HG02970 (cell line): Measurements from ENCODE around the gene KBTBD13.

ENCODE experiments used
- ATAC-seq: cut with Tn5 transposase; IDR thresholded peaks from one replicate; pipeline ENCODE4 v1.9.1; 2021; ENCODE audit warnings: mild to moderate bottlenecking, moderate library complexity, moderate number of reproducible peaks; ENCODE audit not compliant: unreplicated experiment, low FRiP score

KBTBD13 gene

DNA sequence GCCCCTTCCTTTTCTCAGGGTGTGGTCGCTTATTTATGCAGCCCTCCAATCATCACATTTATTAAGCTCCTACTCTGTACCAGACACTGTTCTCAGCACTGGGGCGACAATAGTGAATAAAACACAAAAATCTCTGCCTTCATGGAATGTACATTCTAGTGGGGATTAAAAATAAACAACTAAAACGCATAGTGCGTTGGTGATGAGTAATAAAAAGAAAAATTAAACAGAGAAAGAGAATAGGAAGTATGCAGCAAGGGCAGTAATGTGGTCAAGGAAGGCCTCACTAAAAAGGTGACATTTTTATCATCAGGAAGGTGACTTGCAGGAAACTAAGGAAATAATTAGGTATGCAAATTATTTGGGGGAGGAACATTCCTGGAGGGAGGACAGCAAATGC, 26.3 kb upstream of the KBTBD13 start:
- no peak for ATAC-seq

DNA sequence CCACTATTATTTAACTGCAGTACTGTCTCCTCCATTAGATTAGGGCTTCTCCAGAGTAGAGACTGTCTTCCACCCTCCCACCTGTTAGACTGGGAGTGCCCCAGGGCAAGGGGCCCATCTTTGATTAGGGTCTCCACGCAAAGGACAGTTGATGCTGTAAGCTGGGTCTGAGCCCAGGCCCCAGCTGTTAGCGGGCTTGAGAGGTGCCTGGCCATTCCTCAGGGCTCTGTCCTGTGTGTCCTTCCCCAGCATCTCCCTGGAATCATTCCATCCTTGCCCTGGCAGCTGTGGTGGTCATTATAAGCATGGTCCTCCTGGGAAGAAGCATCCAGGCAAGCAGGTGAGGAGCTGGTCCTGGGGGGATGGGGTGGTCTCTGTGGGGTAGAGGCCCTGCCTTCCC, 25.3 kb upstream of the KBTBD13 start:
- ATAC-seq = no peak

DNA sequence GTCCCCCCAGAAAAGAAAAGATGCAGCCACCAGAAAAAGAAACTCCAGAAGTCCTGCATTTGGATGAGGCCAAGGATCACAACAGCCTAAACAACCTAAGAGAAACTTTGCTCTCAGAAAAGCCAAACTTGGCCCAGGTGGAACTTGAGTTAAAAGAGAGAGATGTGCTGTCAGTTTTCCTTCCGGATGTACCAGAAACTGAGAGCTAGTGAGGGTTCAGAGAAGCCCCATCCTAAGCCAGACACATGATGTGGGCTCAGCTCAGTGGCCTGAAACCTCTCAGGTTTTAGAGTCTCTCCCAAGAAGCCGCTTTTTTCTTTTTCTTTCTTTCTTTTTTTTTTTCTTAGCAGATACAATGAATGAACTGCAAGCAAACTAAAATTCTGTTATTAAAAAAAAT, 23.6 kb upstream of the KBTBD13 start:
- no peak for ATAC-seq

DNA sequence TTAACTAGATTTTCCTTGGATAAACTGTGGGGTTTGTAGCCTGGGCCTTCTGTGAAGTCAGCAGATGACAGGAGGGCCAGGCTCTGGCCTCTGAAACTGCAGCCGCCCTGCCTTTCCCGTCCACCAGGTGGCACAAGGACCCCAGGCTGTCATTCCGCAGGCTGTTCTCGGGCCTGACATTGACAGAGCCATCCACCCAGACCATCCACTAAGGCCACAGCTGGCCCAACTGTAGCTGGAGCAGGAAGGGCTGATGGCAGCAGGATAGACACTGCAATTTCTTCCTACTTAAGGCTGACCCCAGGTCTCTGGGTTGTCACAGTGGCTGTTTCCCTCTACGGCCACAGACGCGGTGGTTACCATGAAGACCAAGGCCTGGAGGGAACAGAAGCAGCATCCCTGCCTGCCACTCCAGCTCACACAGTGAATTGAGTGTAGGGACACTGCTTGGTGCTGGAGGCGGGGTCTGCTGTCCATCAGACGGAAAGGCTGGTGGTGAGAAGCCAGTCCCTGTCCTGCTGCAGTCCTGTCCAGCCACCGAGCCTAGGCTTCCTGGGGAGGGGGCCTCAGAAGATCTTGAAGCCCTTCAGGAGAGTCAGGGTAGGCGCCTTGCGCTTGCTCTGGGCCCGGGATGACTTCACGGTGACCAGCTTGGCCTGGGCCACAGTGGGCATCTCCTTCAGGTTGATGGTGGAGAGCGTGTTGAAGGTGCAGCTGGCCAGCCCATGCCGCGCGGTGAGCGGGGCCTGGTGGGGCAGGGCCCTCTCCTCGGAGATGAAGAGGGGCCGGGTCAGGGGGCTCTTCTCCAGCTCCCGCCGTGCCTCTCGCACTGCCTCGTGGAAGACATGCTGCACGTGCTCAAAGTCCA, 22.0 kb upstream of the KBTBD13 start:
- no peak for ATAC-seq

DNA sequence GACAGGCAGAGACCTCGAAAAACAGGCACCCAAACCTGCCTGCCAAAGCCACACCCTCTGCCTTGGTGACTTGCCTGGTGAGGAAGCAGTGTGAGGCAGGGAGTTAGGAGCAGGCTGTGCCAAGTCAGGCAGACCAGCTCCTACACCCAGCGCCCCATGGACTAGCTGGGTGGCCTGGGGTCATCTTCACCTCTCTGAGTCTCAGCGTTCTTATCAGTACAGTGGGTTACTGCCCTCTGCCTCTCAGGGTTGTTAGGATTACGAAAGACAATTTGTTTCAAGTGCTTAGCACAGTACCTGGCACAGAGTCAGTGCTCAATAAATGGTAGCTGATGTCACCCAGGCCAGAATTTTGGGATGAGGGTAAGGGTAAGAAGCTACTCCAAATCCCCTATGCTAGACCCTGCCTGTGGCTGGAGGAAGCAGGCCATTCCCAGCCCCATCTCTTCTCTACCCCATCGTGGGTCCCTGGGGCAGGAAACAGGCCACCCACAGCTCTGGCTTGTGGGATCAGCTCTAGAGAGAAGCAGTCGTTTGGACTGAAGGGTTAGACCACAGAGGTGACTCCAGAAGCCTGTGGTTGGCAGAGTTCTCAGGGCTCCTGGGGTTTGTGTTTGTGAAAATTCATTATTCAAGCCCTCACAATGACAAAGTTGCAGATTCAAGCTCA, 21.2 kb upstream of the KBTBD13 start:
- ATAC-seq = no peak

DNA sequence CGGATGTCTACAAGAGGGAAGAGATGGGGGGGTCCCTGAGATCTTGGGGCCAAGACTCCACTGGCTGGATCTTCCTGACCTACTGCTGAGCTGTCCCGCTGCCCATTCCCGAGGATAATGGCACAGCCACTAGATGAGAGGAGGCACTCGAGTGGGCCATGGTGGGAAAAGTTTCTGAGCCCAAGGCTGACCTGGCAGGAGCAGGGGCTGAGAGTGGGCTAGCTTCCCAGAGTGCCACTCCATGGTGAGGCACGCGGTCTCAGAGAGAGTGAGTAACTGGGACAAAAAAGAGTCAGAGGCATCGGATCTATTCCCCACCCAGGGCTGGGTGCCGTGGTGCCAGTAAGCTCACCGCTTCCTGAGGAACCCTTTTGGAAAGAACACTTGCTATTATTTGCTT, 20.4 kb upstream of the KBTBD13 start:
- ATAC-seq = no peak

DNA sequence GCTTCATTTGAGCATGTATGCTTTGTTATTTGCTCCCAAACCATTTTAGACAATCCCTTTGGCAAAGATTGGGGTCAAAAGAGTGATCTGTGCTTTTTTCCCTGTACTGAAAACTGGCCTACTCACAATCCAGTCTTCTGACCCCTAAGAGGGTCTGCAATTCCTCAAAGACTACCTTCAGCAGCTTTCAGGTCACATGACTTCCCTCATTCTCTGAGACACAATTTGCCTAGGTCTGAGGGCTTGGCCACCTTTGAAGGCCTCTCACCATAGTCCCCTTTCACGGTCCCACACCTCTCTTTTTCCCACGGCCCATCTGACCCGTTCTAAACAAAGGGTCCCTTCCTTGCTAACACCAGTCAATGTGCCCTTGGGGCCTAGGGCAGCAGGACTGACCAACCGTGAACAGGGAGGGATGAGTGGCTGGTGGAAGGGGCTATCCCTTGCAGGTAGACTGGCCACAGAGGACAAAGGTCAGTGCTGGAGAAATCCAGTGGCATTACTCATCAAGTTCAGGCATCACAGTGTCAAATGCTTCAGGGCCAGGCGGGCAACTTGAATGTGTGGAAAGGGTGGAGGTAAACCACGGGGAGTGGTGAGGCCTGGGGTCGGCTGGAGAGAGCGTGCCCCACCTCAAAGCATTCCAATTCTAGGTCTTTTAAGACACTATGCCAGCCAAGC, 19.5 kb upstream of the KBTBD13 start:
- ATAC-seq = no peak

DNA sequence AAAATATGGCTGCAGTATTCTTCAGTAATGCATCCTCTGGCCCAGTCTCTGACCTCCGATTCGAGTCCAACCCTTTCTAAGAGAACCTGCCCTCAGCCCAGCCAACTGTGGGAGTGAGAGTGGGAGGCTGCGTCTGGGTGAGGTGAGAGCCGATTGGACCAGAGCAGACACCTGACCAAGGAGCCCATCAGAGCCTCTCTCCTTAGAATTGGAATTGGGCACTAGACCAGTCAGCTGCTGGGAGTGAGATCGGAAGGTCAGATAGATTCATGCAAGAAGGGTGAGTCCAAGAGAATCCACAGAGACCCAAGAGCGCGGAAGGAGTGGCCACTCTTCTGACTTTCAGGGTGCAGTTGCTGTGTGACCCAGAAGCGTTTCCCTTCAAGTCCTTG, 19.0 kb upstream of the KBTBD13 start:
- ATAC-seq = no peak

DNA sequence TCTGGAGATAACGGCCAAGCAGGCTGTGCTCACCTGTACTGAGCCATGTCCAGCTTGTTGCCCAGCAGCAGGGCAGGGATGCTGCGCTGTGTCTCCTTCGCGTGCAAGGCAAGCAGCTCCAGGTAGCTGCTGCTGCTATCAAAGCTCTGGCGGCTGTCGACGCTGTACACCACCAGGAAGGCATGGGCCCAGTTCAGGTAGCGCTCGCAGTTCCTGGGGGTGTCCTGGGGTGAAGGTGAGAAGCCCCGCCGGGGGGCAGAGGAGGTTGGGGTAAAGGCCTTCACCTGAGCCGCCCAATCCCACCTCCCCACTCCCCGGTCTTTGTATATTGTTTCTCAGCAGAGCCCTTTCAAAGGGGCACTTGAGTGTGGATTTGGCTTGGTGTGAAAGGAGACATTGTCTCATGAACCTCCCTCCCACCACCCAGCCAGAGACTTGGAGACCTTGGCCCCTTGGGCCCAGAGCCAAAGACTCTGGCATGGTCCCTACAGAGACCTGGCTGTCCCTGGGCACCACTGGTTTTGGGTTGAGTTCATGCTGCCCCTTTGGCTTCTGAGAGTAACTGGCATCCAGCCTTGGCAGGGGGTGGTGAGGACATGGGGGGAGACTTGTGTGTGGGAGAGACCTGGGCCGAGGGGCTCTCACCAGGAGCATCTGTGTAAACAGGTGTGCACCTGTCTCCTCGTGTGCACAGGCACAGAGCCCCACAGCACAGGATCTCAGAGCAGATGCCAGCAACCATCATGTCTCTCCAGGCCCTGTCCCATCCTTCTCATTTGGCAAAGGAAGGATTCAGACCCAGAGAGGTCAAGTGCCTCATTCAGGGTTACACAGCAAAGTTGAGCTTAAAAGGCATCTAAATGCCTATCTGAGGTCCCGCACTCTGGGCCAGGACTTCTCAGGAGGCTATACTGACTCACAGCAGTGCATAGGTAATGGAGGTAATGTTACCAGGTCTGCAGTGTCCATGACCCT, 17.9 kb upstream of the KBTBD13 start:
- ATAC-seq = no peak

DNA sequence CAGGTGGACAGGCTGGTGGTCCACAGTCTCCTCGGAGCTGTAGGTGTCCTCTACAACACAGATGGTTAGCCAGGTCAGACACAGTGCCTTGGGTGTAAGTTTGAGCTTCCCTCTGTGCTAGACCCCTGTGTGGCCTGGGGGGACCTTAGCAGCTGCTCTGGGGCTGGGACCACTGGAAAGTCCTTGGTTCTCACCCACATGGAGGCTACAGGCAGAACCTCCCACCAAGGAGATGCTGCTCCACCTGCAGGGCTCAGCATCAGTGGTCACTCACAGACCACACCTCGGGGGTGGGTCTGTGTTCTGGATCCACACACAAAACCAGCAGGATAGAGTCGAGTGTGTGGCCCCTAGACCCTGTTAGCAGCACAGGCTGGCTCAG, 17.2 kb upstream of the KBTBD13 start:
- no peak for ATAC-seq

DNA sequence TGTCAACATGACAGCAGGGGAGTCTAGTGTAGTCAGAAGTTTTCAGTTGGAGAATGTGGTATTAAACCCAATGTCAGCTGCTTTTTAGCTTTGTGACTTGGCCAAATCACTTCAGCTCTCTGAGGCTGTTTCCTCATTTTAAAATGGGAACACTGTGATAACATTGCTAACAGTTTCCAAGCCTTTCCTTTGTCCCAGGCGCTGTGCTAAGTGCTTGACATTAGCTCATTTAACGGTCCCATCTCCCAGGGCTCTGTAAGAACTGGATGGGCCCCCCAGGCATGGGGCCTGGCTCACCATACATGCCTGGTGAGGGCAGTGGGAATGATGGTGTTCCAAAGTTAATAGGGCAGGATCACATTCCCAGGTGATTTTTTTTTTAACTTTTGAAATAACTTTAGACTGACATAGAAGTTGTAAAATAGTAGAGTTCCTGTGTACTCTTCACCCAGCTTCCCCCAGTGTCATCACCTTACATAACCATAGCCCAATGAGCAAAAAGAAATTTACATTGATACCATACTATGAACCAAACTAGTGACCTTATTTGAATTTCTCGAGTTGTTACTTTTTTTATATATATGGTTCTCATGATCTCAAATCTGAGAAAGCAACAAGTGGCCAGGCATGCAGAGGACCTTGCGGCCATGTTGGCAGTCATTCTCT, 16.5 kb upstream of the KBTBD13 start:
- no peak for ATAC-seq

DNA sequence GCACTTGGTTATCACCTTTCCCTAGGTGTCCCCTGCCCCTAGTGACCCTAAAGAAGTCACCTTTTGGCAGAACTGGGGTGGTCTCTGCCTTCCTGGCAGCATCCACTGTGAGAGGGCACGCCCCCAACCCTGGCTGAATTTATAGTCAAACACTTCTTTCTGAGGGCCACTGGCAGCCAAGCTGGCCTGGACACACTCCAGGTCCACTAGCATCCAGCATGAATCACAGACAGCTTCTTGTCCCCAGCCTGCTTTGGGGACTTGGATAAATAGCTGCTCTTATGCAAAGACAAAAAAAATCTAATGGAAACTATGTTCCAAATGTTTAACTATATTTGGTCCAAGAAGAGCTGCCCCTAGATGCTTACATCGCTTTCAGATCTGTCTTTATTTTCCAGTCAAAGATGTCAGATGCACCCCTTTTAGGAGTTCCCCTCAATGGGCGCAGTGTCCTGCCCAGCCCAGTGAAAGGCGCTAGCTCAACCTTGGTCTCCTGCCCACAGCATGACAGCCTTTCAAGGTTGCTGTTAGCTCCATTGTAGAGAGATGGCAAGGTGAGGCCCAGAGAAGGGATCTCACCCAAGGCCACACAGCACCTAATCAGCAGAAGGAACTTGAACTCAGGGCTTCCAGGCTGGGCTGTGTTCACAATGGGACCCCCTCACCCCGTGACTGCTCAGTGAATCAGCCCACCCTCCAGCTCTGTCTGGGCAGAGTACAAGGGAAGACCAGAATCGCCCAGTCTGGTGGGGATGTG, 15.7 kb upstream of the KBTBD13 start:
- no peak for ATAC-seq

DNA sequence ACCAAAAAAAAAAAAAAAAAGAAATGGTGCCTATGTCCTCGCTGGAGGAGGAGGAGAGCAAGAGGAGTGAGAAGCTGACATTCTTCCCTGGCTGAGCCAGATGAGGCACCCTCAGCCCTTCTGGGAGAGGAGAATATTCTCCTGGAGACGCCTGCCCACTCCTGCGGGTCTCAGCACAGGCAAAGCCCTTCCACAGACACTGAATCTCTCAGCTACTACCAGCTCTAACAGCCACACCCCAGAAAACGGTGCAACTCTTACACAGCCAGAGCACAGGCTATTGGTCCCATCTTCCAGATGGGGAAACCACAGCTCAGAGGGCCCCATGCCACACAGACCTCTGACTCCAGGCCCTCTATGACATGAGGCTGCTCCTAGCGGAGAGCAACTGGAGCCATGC, 14.5 kb upstream of the KBTBD13 start:
- no peak for ATAC-seq

DNA sequence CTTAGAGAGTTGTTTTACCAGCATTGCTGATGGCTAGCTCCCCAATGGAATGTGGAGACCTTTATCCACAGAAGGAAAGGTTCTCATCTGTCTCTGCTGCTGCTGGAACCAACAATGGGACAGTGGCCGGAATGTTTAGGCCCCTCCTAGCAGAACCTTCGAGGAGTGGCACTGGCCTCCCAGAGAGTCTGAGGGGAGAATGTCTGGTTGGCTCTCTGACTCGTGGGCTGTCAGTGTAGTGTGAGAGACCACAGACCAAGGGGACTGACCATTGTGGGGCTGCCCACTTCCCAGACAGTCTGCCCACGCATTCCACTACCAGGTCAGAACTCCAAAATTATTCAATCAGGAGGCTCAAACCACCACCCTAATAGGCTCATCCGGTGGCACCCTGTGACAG, 13.8 kb upstream of the KBTBD13 start:
- ATAC-seq = no peak

DNA sequence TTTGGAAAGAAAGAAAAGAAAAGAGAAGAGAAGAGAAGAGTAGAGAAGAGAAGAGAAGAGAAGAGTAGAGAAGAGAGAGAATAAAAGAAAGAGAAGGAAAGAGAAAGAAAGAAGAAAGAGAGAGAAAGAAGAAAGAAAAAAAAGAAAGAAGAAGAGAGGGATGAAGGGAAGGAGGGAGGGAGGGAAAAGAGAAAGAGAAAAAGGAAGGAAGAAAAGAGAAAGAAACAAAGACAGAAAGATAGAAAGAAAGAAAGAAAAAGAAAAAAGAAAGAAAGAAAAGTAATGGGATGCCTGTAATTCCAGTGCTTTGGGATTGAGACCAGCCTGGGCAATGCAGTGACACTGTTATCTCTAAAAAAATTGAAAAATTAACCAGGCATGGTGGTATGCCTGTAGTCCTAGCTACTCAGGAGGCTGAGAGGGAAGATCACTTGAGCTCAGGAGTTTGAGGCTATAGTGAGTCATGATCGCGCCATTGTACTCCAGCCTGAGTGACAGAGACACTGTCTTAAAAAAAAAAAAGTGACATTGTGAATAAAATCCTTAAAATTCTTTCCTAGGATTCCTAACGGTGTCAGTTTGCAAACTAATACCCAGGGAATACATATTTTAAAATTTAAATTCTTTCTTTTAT, 10.4 kb upstream of the KBTBD13 start:
- no peak for ATAC-seq

DNA sequence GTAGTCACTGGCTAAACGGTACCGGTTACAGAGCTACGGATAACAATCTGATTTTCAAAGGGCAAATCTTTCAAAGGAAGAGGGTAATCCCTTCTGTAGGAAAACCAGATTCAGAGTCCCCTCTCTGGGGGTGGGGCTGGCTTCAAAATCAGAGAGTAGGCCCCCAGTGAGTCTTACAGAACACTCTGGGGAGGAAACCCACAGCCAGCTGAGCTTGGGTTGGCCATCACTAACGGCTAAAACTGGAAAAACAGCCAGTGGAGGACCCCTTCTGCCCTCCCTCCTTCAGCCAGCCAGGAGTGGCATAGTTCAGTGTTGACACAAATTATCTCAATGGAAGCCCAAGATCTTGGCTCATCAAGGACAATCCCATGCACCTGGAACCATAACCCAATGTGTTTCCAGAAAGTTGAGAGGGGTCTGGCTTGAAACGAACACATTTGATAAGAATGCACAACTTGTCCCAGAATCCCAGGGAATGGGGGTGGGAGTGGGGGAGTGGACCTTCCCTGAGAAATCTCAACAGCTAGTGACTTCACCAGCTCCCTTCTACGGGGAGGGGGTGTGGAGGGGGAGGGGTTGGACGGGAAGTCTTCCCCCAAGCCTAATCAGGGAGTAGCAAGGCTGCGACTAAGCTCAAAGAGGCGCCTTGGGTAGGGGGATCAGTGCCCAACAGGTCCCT, 9.8 kb upstream of the KBTBD13 start:
- ATAC-seq = no peak

DNA sequence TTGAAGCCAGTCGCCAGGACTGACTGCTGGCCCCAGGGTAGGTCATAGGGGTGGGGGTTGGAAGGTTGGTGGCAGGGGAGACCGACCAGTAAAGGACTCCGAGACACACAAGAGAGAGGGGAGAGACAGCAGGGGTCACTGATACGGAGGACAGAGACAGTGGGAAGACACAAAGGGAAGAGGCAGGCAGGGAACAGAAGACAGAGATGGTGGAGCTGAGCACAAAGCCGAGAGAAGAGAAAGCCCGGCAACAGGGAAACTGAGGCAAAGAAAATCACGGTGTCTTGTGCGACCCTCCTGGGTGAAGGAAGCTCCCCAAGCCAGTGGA, 9.3 kb upstream of the KBTBD13 start:
- no peak for ATAC-seq

DNA sequence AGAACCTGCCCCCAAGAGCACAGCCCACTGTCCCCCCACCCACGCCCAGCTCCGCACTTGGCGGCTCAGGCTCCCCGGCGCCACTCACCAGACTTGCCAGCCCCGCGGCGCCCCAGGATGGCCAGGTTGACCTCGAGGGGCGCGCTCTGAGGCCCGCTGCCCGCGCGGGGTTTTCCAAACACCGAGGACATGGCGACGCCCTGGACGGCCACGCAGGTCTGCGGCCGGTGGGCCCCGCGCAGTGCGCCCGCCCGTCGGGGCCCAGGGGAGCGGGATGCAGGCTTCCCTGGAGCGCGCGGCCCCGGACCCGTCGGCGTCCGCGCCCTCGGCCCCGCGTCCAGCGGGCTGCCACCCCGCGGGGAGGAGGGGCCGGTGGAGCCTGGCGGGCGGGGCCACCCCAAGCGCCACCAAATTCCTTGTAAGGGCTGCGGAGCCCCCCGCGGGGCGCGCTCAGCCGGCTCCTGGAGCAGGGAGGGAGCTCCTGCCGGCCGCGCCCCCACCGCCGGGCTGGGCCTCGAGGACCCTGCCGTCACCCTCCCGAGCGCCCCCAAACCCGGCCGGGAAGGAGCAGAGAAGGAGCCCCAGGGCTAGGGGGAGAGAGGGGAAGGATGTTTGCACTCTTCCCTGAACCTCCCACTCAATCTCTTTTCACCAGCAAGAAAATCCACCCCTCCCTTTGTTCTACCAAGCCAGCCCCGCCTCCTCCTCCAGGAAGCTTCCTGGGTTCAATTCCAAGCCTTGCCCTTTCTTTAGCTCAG, 8.7 kb upstream of the KBTBD13 start, which contains the start of gene RASL12:
TSS of gene RASL12 (minus strand) at position 347 of the 758 bp plus-strand sequence. CDS start at position 191, 156 bp downstream.
- no peak for ATAC-seq
